Measurements from ENCODE around the gene GDE1. TPM values are rescaled to one million over a fixed set of nuclear protein-coding genes. Genes with fewer than 3 reads are reported as not detected.

GDE1 gene
- total RNA-seq, 1 donor from 2014 or later = 75.3 TPM

DNA sequence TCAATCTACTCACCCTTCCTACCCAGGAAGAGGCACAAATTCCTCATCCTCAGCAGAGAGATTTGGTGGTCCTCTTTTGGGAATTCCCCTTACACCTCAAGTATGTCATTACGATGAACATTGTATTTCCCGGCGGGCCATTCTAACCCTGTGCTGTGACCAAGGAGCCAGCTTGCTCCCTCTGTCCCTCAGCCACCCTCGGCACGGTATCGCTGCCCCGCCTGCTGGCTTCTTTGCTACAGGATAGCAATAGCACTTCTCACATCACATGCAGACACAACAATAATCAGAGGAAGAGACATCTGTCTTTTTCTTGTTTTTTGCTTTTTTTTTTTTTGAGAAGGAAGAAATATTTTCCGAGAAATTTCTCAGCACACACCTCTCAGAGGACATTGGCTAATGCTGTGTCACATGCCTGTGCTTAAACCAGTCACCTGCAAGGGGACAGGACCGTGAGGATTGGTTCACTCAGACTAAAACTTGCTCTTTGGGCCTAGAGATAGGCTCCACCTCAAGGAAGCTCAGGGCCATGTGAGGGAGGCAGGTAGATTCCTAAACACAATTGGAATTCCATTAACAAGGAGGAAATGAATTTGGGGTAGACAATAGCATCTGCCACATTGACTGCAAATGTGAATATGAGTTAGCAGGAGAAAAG, 63.0 kb downstream of the GDE1 start:
- Histone ChIP-seq H3K9me3 (no peaks in the 10 kb centered on the region), H3K4me3 (no peak overlapping the region), H3K27ac (no peak overlapping the region), H3K36me3 (peaks cover 9% of the 10 kb centered on the region), H3K4me1 (no peaks in the 10 kb centered on the region), H3K27me3 (no peaks in the 10 kb centered on the region)
- intact Hi-C loops (cut with DNase I) = no loop called here
- no peak for DNase-seq
- TF ChIP-seq, protein P1, sequence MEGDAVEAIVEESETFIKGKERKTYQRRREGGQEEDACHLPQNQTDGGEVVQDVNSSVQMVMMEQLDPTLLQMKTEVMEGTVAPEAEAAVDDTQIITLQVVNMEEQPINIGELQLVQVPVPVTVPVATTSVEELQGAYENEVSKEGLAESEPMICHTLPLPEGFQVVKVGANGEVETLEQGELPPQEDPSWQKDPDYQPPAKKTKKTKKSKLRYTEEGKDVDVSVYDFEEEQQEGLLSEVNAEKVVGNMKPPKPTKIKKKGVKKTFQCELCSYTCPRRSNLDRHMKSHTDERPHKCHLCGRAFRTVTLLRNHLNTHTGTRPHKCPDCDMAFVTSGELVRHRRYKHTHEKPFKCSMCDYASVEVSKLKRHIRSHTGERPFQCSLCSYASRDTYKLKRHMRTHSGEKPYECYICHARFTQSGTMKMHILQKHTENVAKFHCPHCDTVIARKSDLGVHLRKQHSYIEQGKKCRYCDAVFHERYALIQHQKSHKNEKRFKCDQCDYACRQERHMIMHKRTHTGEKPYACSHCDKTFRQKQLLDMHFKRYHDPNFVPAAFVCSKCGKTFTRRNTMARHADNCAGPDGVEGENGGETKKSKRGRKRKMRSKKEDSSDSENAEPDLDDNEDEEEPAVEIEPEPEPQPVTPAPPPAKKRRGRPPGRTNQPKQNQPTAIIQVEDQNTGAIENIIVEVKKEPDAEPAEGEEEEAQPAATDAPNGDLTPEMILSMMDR (IDR thresholded peaks at IDR 0.05) = no peak
- no peak for ATAC-seq

Other genes with a start within 250 kb of the GDE1 start
- gene CLEC19A, start 236.4 kb downstream of the GDE1 start, total RNA-seq = 0.17 TPM
- 68.7 TPM for gene TMC5, start 104.2 kb downstream of the GDE1 start, total RNA-seq
- gene CCP110, start 1.8 kb upstream of the GDE1 start, total RNA-seq = 16.6 TPM
- 51.9 TPM for gene VPS35L, start 33.6 kb upstream of the GDE1 start, total RNA-seq
- gene KNOP1, start 196.1 kb upstream of the GDE1 start, total RNA-seq = 12.2 TPM
- gene IQCK, start 196.2 kb upstream of the GDE1 start, total RNA-seq = 7.6 TPM

All from upper lobe of right lung (tissue), 1 donor.